ENCODE measurements around the gene TEC. TPM values are rescaled to one million over a fixed set of nuclear protein-coding genes. Genes with fewer than 3 reads are reported as not detected.
"Not testable (repeated sequence)": the region's sequence is repeated elsewhere in the genome, so short reads cannot be mapped to it uniquely, and the experiment has no call there.

TEC gene
- total RNA-seq, 1 donor from 2014 or later = 0.53 TPM

- no peak for DNase-seq (ENCODE audit: low read depth)
- Histone ChIP-seq H3K27me3 (ENCODE audit: control insufficient read depth, insufficient read depth, low read length) (no peaks in the 10 kb centered on the region), H3K4me3 (ENCODE audit: low read depth, low read length) (no peak overlapping the region), H3K36me3 (ENCODE audit: control insufficient read depth, insufficient read depth, low read length) (no peaks in the 10 kb centered on the region)
- TF ChIP-seq CTCF (IDR thresholded peaks at IDR 0.05; ENCODE audit: insufficient read depth, low read length, severe bottlenecking) = no peak
- no peak for FAIRE-seq
Measured at GRCh38 chr4:48193096-48193836, 76.4 kb downstream of the TEC start.

GRCh38 chr4:48191758-48192157 is 77.9 kb downstream of the TEC start:
- no peaks in the 10 kb centered on the region for H3K36me3 ChIP-seq (ENCODE audit: control insufficient read depth, insufficient read depth, low read length)
- no peaks in the 10 kb centered on the region for H3K27me3 ChIP-seq (ENCODE audit: control insufficient read depth, insufficient read depth, low read length)
- FAIRE-seq = no peak
- DNase-seq (ENCODE audit: low read depth) = no peak
- H3K4me3 ChIP-seq (ENCODE audit: low read depth, low read length) = no peak overlapping the region
- TF ChIP-seq CTCF (IDR thresholded peaks at IDR 0.05; ENCODE audit: insufficient read depth, low read length, severe bottlenecking) = no peak

GRCh38 chr4:48190839-48191238 is 78.8 kb downstream of the TEC start:
- no peak for TF ChIP-seq CTCF (IDR thresholded peaks at IDR 0.05; ENCODE audit: insufficient read depth, low read length, severe bottlenecking)
- DNase-seq (ENCODE audit: low read depth) = no peak
- no peaks in the 10 kb centered on the region for H3K36me3 ChIP-seq (ENCODE audit: control insufficient read depth, insufficient read depth, low read length)
- H3K4me3 ChIP-seq (ENCODE audit: low read depth, low read length) = no peak overlapping the region
- H3K27me3 ChIP-seq (ENCODE audit: control insufficient read depth, insufficient read depth, low read length) = no peaks in the 10 kb centered on the region
- FAIRE-seq = no peak

GRCh38 chr4:48189731-48190130 is 79.9 kb downstream of the TEC start:
- Histone ChIP-seq H3K4me3 (ENCODE audit: low read depth, low read length) (no peak overlapping the region), H3K36me3 (ENCODE audit: control insufficient read depth, insufficient read depth, low read length) (no peaks in the 10 kb centered on the region), H3K27me3 (ENCODE audit: control insufficient read depth, insufficient read depth, low read length) (no peaks in the 10 kb centered on the region)
- DNase-seq (ENCODE audit: low read depth) (no peak), FAIRE-seq (no peak)
- no peak for TF ChIP-seq CTCF (IDR thresholded peaks at IDR 0.05; ENCODE audit: insufficient read depth, low read length, severe bottlenecking)

GRCh38 chr4:48188390-48188789 is 81.2 kb downstream of the TEC start:
- Histone ChIP-seq H3K27me3 (ENCODE audit: control insufficient read depth, insufficient read depth, low read length) (no peaks in the 10 kb centered on the region), H3K36me3 (ENCODE audit: control insufficient read depth, insufficient read depth, low read length) (no peaks in the 10 kb centered on the region), H3K4me3 (ENCODE audit: low read depth, low read length) (no peak overlapping the region)
- DNase-seq (ENCODE audit: low read depth) (no peak), FAIRE-seq (no peak)
- TF ChIP-seq CTCF (IDR thresholded peaks at IDR 0.05; ENCODE audit: insufficient read depth, low read length, severe bottlenecking) = no peak

GRCh38 chr4:48187813-48188212 is 81.8 kb downstream of the TEC start:
- Histone ChIP-seq H3K4me3 (ENCODE audit: low read depth, low read length) (no peak overlapping the region), H3K27me3 (ENCODE audit: control insufficient read depth, insufficient read depth, low read length) (no peaks in the 10 kb centered on the region), H3K36me3 (ENCODE audit: control insufficient read depth, insufficient read depth, low read length) (no peaks in the 10 kb centered on the region)
- FAIRE-seq = no peak
- TF ChIP-seq CTCF (IDR thresholded peaks at IDR 0.05; ENCODE audit: insufficient read depth, low read length, severe bottlenecking) = no peak
- no peak for DNase-seq (ENCODE audit: low read depth)

- not testable (repeated sequence) for FAIRE-seq; H3K27me3 ChIP-seq (ENCODE audit: control insufficient read depth, insufficient read depth, low read length); H3K36me3 ChIP-seq (ENCODE audit: control insufficient read depth, insufficient read depth, low read length); H3K4me3 ChIP-seq (ENCODE audit: low read depth, low read length); DNase-seq (ENCODE audit: low read depth)
Measured at GRCh38 chr4:48187066-48187465, 82.6 kb downstream of the TEC start.

- H3K27me3 ChIP-seq (ENCODE audit: control insufficient read depth, insufficient read depth, low read length); FAIRE-seq; DNase-seq (ENCODE audit: low read depth); H3K36me3 ChIP-seq (ENCODE audit: control insufficient read depth, insufficient read depth, low read length); H3K4me3 ChIP-seq (ENCODE audit: low read depth, low read length): not testable (repeated sequence)
Measured at GRCh38 chr4:48186394-48186793, 83.2 kb downstream of the TEC start.
